Putamen (tissue), 1 donor: ENCODE measurements around the gene TMEFF2.
"Not testable (repeated sequence)": the region's sequence is repeated elsewhere in the genome, so short reads cannot be mapped to it uniquely, and the experiment has no call there.

Experiments
- DNase-seq: peaks from one replicate; pipeline ENCODE4 v3.0.0-alpha.2; 2016; ENCODE audit warnings: low spot score

The TMEFF2 gene

DNA sequence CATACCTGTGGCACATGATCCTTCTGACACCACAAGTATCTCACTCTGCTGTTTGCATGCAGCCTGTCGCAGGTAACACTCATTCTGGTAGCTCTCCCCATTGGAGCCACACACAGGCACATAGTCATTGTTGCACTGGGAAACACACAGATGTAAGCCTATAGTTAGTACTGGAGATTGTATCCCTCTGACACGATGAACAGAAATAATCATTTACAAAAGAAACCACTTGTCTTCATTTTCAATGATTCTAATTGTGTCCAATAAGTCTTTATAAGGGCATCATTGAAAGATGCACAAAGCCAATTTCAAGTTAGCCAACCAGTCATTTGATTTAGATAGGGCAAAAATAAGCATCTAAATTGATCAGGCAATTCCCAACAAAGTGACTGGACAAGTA lies 10.4 kb downstream of the TMEFF2 start:
- DNase-seq, result no peak

DNA sequence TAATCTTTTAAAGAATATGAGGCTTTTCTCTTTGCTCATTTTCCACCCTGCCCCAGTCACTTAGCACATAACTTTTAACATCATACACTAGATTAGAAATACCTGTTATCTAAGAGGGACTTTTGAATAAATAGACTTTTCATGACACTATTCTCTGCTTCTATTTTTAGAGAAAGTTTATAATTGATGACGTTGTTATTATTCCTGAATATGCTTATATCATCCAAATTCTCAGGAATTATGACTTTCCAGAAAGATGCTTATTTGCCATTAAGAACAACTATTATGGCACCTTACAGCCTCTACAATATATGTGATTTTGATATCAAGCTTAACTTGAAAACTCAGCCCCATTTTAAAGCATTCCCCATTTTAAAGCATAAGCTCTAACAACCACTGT lies 11.4 kb downstream of the TMEFF2 start:
- no peak for DNase-seq

DNA sequence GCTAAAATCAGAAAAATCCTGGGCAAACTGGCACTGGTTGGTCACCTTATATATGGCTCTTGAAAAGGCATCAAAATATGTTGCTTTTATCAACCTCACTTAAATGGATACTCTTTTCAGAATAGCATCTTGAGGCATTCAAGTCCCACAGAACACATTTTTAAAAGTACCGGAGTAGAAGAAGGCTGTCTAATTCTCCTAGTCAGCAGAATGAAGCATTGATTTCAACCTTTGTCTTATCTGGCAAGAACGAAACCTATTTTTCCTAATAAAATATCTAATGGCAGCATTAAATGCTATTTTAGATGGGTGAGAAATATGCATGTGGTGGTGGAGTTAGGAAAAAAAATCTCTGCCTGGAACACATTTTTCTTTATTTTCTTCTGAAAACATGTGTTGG lies 27.8 kb downstream of the TMEFF2 start:
- no peak for DNase-seq

DNA sequence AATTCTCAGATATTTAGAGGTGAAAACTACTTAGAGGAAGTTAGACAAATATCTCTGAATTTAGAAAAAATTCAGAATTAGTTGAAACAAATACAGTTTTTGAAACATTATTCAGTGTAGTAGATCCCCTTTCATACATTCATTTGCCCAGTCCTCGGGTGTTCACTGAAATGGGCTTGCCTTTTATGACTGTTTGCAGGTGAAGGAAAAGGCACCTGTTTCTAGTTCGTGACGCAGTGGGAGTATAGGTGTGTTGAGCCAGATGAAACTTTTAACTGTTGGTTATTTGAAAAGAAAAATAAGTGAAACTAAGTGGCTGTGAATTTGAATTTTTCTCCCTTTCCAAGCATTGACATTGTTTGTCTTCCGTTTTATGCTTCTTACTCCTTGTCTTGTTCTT lies 28.9 kb downstream of the TMEFF2 start:
- no peak for DNase-seq

DNA sequence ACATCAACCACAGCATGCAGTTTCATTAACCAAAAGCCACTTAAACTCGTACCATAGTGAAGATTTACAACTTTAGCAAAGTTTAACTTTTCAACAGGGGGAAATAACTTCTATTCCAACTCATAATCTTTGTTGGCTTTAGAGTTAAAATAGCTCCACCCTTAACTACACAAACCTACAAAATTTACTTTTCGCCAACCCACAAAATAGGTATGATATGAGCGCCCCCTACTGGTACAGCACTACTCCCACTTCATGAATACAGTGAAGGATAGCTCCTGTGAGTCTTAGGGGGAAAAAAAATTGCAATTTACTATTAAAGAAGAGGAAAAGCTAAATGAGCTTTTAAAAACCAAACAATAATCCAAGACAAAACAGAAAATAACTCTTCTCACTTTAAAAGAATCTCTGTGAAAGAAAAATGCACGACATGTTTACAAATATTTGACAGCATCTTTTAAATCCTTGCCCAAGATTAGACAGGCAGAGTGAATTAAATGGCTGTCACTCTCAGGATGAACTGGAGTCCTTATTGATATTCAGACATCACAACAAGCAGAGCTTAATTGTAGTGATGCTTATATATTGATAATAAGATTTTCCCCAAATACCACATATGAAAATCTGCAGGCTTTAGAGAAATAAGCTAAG lies 32.2 kb downstream of the TMEFF2 start:
- peak; percentile 57 for DNase-seq

DNA sequence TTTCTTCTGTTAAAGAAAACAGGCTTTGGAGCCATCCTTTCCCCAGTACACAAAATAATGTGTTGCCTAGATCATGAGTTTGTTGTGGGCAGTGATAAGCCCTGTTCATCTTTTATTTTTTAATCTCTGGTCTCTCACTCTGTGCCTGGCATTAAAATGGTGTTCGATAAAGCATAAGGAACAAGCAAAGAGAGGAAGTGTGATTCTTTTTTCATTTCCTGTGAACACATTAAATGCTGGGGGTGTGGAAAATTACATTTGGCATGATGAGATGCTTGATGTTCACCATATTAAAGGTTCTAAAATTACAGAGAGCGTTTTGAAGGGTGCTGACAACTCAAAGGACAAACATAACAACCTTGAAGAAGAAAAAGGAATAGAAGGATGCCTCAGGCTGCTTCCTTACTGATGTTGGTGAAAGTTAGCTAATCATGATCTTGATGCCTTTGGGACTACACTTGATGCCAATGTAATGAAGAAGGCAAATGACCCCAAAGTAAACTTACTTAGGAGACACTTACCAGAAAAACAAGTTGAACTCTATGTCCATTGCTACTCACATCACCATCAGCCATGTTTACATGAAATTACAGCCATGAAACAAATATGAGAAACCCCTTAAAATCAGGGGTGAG lies 33.0 kb downstream of the TMEFF2 start:
- no peak for DNase-seq

DNA sequence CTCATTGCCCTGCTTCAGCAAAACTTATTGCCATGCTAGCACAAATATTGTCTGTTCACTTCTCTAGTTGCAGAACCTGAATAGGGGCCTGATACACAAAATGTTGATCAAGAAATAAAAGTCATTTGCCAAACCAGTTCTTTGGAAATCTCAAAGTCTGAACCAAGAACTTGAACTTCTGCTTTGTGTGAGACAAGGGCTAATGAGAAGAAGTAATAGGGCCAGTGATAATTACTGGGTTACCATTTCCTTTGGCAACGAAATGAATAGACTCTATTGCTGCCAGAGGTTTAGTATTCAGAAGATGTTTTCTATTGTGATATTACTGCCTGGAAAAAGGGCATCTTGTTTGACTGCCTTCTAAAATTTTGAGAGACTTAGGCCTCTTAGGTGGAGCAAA lies 35.0 kb downstream of the TMEFF2 start:
- no peak for DNase-seq

DNA sequence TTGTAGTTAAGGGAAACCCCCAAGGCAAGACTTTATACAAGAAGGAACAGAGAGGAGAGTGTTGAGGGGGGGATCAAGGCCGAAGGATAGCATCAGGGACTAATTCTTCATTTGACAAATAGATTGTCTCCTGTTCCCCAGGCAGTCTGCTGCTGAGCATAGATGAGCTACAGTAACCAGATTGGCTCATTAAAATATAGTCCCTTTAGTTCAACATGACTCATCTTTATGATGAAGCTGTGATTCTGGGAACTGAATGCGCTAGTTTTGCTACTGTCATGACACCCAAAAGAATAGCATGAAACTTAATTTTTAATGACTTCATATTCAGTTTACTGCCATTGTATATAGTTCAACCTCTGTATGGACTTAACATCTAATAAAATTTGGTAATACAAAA lies 35.5 kb downstream of the TMEFF2 start:
- DNase-seq, result no peak

DNA sequence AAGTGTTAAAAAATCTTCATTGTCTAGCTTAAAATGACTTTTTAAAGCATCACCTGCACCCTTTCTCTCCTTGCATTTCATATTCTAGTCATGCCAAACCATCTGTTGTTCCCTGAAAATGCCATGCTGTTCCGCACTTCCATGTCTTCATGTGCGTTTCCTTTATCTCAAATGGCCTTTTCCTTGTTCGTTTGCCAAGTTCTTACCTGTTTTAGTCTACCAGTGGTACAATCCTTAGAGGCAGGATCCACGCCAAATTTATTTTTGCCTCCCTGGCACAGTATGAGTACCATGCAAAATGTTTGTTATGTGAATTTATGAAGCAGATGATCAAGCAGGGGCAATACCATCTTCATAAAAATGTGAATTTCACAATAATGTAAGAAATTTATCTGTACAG lies 37.0 kb downstream of the TMEFF2 start:
- no peak for DNase-seq

DNA sequence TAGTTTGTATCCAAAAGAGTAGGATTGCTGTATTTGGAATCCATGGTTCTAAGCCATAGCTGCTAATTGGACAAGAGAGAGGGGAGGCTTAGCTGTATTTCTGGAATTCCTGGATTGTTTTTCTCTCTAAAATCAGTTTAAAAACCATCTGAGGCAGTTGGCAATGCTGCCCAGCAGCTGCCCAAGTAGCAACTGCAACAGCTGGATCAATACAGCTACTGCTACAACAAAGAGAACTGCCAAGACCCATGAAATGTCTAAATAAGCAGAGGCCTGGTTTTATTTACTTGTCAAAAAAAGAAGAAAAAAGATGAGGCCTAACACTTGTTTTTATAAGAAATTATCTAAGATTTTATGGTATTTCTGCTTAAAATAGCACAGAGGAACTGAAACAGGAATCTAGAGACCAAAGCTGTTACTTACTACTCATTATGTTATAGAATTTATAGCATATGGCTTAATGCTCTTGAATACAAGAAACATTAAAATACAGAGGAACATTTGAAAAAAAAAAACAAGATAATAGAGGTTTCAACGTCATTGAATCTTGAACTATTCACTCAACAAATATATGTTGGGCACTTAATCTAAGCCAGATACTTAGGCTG lies 39.1 kb downstream of the TMEFF2 start:
- no peak for DNase-seq

DNA sequence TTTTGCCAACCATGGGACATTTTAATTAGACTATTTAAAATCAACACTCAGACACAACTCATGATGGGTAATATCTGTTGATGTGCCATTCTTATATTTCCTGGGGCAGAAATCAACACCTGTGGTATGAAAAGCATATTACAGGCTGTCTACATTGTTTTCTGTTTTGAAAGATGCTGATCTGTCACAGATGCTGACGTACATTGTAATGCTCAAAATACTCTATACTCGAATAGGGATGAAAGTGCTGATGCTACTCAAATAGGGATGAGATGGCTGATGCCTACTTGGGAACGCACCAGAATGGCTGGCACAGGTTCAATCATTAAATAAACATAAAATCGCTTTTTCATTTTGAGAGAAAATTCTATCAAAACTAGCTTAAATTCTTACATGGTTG lies 41.2 kb downstream of the TMEFF2 start:
- DNase-seq, result no peak

DNA sequence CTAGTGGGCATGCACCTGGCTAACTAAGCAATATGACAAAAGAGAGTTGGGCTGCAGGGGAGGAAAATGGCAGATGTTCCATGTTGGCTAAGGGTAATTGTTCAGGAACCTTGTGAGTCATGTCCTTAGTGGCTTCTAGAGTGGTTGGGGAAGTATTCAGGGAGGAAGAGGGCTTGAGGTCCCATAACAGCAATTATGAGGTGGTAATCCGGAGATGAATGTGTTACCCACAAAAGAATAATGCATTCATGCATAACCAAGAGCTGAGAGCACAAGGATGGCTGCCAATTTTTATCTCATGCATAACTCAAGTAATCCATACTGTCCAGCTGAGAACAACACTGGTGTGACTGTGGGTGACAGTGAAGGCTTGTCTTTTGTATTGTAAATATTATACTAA lies 42.9 kb downstream of the TMEFF2 start:
- no peak for DNase-seq

DNA sequence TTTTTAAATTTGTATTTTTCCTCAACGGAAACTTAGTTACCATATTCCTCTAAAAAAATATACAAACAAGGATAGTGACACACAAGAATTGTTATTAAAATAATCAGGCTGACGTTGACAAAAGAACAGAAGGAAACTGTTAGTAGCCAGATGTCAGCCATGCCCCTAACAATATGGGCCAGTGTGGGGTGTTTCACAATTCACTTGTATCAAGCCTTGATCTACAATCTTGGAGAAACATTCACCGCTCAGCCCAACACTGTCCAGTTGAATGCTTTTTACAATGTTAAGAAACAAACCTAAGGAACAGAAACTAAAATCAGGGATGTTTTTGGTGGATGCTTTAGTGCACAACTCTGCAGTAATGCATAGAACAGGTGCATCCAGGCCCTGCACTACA lies 44.6 kb downstream of the TMEFF2 start:
- DNase-seq, result no peak

DNA sequence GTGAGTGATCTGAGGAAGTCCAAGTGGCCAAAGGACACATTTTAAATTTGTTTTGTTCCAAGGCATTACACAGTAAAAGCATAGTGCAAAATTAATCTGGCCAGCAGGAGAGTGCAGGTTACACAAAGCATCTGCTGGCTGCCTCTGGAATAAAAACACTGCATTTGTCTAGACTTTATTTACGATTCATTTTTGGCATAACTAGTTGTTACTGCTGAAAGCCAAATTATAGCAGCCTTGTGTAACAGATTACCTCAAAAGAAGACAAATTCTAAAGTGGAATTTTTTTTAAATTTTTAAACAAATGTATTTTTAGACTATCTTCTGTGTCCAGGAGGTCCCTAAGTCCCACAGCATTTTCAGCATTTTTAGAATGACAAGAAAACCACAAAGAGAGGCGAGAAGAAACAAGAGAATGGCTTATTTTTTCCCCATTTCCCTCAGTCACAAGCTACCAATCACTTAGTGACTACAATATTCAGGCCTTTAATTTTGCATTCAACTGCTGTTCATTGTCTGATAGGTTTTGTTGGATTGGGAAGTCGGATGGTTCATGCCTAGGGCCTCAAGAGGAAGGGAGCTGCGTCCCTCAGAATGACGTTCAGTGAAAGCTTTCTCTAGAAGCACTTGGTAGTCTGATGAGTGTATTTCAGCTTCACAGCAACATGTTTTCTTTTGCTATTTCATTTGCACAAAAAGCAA lies 46.0 kb downstream of the TMEFF2 start:
- no peak for DNase-seq

DNA sequence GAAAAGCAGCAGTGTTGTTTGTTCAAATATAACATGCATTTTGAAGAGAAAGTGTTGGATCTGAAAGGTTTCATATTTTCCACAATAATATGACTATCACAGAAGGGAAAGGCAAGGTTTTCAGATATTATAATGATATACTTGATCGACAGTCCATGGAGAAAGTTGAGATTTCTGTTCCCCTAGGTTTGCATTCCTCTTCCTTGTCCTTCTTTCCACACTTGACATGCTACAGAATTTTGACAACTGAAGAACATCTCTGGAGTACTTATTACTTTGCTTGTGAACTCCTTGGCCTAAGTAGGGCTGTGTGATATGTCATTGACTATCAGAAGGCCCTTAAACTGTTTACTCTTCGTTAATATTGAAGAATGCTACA lies 46.5 kb downstream of the TMEFF2 start:
- no peak for DNase-seq

DNA sequence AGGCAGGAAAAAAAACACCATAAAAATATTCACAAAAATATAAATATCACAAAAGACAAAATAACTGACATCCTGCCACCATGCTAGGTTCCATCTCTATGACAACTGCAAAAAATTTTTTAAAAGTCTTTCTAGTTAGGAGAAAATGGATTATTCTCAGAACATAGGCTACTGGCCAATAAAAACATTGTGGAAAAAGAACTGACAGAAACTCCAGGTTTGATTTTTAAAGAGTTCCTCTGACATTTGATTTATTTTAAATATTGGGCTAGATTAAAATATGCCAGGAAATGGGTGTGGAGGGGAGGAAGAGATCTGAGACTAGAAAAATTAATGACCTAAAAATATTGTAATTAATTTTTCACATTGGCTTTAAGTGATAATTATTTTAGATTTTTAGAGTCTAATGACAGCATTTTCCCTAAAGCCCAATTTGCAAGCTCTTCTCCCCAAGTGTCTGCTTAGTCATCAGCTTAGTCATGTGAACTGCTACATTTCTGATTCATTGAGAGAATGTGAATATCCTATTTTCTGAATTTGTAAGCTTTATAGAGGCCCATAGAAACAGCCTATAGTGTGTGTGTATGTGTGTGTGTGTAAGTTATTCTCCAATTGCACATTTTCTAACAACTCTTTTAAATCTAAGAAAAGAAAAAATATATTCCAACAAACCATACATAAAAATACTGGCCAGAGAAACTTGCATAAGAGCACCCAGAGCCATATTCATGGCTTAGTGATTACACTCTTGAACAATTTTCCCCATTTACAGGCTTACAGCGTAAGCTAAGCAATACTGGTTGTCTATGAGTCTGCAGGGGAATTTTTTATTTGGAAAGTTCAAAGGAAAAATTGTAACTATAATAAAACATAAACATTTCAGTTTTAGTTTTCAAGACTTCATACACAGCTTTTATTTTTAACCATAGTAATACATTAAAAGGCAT lies 48.4 kb downstream of the TMEFF2 start:
- DNase-seq, result no peak

DNA sequence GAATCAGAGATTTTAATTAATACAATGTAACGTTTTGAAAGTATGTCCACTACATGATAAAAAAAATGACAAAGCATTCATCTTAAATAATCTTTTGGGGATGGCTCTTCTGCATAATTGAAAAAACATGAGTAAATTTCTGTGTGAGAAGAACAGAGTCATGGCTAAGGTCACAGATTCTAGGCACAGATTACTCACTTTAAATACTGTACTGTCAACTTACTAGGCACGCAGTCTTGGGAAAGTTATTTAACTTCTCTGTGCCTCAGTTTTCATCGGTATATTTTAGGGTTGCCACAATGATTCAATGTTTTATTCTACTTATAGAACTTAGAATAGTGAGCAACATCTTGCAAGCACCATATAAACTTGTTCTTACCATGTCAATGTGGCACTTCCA lies 49.2 kb downstream of the TMEFF2 start:
- DNase-seq, result no peak

DNA sequence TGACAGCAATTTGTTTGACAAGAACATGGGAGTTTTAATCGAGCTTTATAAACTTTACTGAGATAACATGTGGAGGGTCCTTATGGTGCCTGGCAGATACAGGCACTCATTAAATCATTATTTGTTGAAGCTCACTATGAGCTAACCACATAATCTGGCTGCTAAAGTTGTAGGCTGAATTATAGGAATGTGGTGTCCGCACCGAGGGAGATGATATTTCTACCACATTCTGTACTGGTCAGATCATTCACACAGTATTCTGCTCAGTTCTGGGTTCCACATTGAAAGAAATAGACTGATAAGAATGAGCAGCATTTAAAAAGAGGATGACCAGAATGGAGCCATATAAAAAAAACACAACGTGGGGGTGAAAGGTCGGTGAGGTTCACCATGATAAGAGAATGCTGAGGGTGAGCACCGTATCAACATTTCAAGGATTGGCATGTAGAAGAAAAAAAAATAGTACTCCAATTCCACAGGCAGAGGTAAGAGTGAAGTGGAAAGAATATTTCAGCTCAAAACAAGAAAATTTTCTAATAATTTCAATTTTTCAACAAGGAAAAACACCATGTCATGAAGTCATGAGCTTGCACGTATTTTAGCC lies 54.4 kb downstream of the TMEFF2 start:
- DNase-seq, result no peak

DNA sequence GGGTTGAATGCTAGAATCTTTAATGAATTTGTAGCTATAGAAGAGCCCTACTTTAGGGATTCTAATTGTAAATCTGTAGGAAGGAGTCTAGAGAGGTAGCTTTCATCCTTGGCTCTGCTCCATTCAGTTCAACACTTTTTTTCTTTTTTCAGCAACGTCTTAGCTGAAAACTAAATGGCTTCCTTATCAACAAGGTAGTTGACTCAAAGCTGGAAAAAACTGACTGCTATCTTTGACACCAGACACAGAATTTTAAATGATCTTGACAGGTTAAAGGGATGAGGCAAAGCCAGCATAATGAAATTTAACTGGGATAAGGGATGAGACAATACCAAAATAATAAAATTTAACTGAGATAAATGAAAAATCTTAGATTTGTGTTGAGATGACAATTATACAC lies 54.9 kb downstream of the TMEFF2 start:
- no peak for DNase-seq

DNA sequence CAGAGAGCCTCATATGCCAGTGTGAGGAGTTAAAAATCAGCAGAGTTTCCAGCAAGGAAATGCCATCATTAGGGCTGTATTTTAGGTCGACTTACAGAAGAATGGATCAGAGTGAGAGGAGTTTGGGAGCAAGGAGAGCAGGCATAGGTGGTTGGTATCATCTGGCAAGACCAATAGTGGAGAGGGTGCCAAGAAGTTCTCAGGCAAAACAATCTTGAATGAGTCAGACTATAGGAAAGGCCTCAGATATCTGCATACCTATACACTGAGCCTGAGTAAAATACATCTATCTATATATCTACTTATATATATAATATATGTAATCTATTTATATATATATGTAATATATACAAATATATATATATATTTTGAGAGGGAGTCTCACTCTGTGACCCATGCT lies 57.3 kb downstream of the TMEFF2 start:
- DNase-seq, result no peak

DNA sequence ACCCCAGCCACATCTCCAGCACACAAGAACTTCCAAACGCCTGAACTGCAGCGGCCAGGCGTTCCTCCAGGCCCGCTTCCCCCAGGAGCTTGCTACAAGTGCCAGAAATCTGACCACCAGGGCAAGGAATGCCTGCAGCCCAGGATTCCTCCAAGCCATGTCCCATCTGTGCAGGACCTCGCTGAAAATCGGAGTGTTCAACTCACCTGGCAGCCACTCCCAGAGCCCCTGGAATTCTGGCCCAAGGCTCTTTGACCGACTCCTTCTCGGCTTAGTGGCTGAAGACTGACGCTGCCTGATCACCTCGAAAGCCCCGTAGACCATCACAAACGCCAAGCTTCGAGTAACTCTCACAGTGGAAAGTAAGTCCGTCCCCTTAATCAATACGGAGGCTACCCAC lies 62.1 kb downstream of the TMEFF2 start:
- DNase-seq, result not testable (repeated sequence)

DNA sequence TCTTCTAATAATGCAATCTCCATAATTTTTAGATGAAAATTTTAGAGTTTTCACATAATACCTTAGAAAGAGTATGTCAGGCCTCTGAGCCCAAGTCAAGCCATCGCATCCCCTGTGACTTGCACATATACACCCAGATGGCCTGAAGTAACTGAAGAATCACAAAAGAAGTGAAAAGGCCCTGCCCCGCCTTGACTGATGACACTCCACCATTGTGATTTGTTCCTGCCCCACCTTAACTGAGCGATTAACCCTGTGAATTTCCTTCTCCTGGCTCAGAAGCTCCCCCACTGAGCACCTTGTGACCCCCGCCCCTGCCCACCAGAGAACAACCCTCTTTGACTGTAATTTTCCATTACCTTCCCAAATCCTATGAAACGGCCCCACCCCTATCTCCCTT lies 64.4 kb downstream of the TMEFF2 start:
- DNase-seq, result not testable (repeated sequence)
